ENCODE data around the gene NMNAT2. TPM values are rescaled to one million over a fixed set of nuclear protein-coding genes. Genes with fewer than 3 reads are reported as not detected.

Gene NMNAT2
- total RNA-seq, 1 experiment from 2014 or later = 0.17 TPM

GRCh38 chr1:183388735-183389134 is 29.4 kb downstream of the NMNAT2 start:
- CTCF ChIA-PET = no interaction called here

GRCh38 chr1:183385340-183386144 is 32.6 kb downstream of the NMNAT2 start:
- Histone ChIP-seq H3K27ac (ENCODE audit: low read depth, low read length, poor library complexity, severe bottlenecking) (no peak overlapping the region), H3K4me3 (ENCODE audit: low read depth, low read length, poor library complexity, severe bottlenecking) (no peak overlapping the region), H3K27me3 (replicated peaks; ENCODE audit: insufficient read depth, low read depth, low read length, poor library complexity) (peaks cover 15% of the 10 kb centered on the region), H3K4me1 (ENCODE audit: insufficient read depth, low read length, poor library complexity, severe bottlenecking) (no peaks in the 10 kb centered on the region), H3K9me3 (ENCODE audit: low read depth, low read length, poor library complexity, severe bottlenecking) (no peaks in the 10 kb centered on the region), H3K36me3 (ENCODE audit: insufficient read depth, low read length, poor library complexity, severe bottlenecking) (no peaks in the 10 kb centered on the region)
- DNase-seq (ENCODE audit: low spot score) = no peak
- intact Hi-C loops (cut with micrococcal nuclease; ENCODE audit: unreplicated experiment) = loop anchor here (5.0 kb wide), 1 partner anchor 62 kb away; no protein-coding TSS in a partner anchor
- ChIA-PET POLR2A (ENCODE audit: low non-redundant PET) (no interaction called here), CTCF (no interaction called here)
- TF ChIP-seq CTCF (conservative IDR thresholded peaks at IDR 0.05; ENCODE audit: low read depth, low read length) (no peak), EZH2 (IDR thresholded peaks at IDR 0.05; ENCODE audit: borderline replicate concordance, low read depth, low read length, poor library complexity, severe bottlenecking) (no peak)
- BruUV-seq (replicated peaks) = no TSS peak

More at GRCh38 chr1:183388735-183389134, 29.4 kb downstream of the NMNAT2 start:
- H3K4me1 ChIP-seq (ENCODE audit: insufficient read depth, low read length, poor library complexity, severe bottlenecking) = no peaks in the 10 kb centered on the region
- H3K36me3 ChIP-seq (ENCODE audit: insufficient read depth, low read length, poor library complexity, severe bottlenecking) = no peaks in the 10 kb centered on the region
- no TSS peak for BruUV-seq (replicated peaks)
- DNase-seq (ENCODE audit: low spot score) = no peak
- no peaks in the 10 kb centered on the region for H3K9me3 ChIP-seq (ENCODE audit: low read depth, low read length, poor library complexity, severe bottlenecking)
- H3K27ac ChIP-seq (ENCODE audit: low read depth, low read length, poor library complexity, severe bottlenecking) = no peak overlapping the region
- intact Hi-C loops (cut with micrococcal nuclease; ENCODE audit: unreplicated experiment) = loop anchor here (5.0 kb wide), 1 partner anchor 59 kb away; no protein-coding TSS in a partner anchor
- TF ChIP-seq CTCF (conservative IDR thresholded peaks at IDR 0.05; ENCODE audit: low read depth, low read length) (no peak), EZH2 (IDR thresholded peaks at IDR 0.05; ENCODE audit: borderline replicate concordance, low read depth, low read length, poor library complexity, severe bottlenecking) (no peak)
- POLR2A ChIA-PET (ENCODE audit: low non-redundant PET) = no interaction called here
- H3K4me3 ChIP-seq (ENCODE audit: low read depth, low read length, poor library complexity, severe bottlenecking) = no peak overlapping the region
- H3K27me3 ChIP-seq (replicated peaks; ENCODE audit: insufficient read depth, low read depth, low read length, poor library complexity) = peaks cover 45% of the 10 kb centered on the region

- no TSS peak for BruUV-seq (replicated peaks)
- ChIA-PET CTCF (no interaction called here), POLR2A (ENCODE audit: low non-redundant PET) (no interaction called here)
- H3K27ac ChIP-seq (ENCODE audit: low read depth, low read length, poor library complexity, severe bottlenecking) = no peak overlapping the region
- TF ChIP-seq CTCF (conservative IDR thresholded peaks at IDR 0.05; ENCODE audit: low read depth, low read length) = no peak
- no peak for TF ChIP-seq EZH2 (IDR thresholded peaks at IDR 0.05; ENCODE audit: borderline replicate concordance, low read depth, low read length, poor library complexity, severe bottlenecking)
- H3K36me3 ChIP-seq (ENCODE audit: insufficient read depth, low read length, poor library complexity, severe bottlenecking) = no peaks in the 10 kb centered on the region
- H3K9me3 ChIP-seq (ENCODE audit: low read depth, low read length, poor library complexity, severe bottlenecking) = no peaks in the 10 kb centered on the region
- peaks cover 20% of the 10 kb centered on the region for H3K27me3 ChIP-seq (replicated peaks; ENCODE audit: insufficient read depth, low read depth, low read length, poor library complexity)
- H3K4me3 ChIP-seq (ENCODE audit: low read depth, low read length, poor library complexity, severe bottlenecking) = no peak overlapping the region
- intact Hi-C loops (cut with micrococcal nuclease; ENCODE audit: unreplicated experiment) = no loop called here
- DNase-seq (ENCODE audit: low spot score) = no peak
- H3K4me1 ChIP-seq (ENCODE audit: insufficient read depth, low read length, poor library complexity, severe bottlenecking) = no peaks in the 10 kb centered on the region
Measured at GRCh38 chr1:183379951-183380350, 38.2 kb downstream of the NMNAT2 start.
